ENCODE results near the gene TMPRSS6. TPM values are rescaled to one million over a fixed set of nuclear protein-coding genes. Genes with fewer than 3 reads are reported as not detected.

Gene TMPRSS6
- total RNA-seq, 1 donor from 2014 or later = not detected

- Histone ChIP-seq H3K27me3 (ENCODE audit: low read depth) (peaks cover 77% of the 10 kb centered on the region), H3K27ac (replicated peaks) (no peak overlapping the region)
- no peak for DNase-seq
Observed at GRCh38 chr22:37138849-37139561, 29.5 kb upstream of the TMPRSS6 start.

DNA sequence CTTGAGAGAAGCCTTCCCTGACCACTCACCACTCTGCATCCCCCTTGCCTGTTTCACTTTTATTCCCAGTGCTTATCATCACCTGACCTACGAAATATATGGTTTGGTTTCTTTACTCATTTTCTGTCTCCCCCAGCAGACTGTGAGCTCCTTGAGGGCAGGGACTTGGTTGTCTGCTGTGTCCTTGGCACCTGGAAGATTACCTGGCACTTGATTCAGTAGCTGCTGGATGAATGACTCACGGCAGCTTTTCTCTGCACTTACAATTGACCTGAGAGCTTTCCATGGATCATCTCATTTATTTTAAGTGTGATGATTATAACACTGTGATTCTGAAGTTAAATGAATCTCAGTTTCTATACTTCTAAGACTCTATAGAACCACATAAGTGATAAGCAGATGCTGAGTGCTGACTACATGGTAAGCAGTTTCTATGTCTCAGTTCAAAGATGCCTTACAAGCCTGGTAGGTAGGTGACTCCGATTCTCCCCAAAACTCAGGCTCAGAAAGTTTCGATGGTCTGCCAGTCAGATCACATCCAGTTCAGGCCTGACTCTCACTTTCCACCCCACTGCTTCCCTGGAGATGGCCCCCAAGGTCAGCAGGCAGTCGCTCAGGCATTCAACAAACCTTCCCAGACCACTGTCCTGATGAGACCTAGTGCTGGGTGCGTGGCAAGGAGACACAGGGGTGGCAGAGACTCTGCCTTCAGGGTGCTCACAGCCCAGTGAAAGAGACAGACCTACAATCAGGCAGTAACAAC lies 28.6 kb upstream of the TMPRSS6 start:
- Histone ChIP-seq H3K27ac (replicated peaks) (no peak overlapping the region), H3K4me1 (no peaks in the 10 kb centered on the region), H3K36me3 (no peaks in the 10 kb centered on the region), H3K9me3 (replicated peaks) (no peaks in the 10 kb centered on the region), H3K4me3 (no peak overlapping the region), H3K27me3 (ENCODE audit: low read depth) (peaks cover 72% of the 10 kb centered on the region)
- DNase-seq = no peak
- TF ChIP-seq CTCF (IDR thresholded peaks at IDR 0.05; ENCODE audit: borderline replicate concordance) = no peak
- intact Hi-C loops (cut with micrococcal nuclease) = no loop called here

More at GRCh38 chr22:37138849-37139561, 29.5 kb upstream of the TMPRSS6 start:
- no peak for TF ChIP-seq CTCF (IDR thresholded peaks at IDR 0.05; ENCODE audit: borderline replicate concordance)
- Histone ChIP-seq H3K4me1 (no peaks in the 10 kb centered on the region), H3K4me3 (no peak overlapping the region), H3K9me3 (replicated peaks) (no peaks in the 10 kb centered on the region), H3K36me3 (no peaks in the 10 kb centered on the region)
- intact Hi-C loops (cut with micrococcal nuclease) = no loop called here

DNA sequence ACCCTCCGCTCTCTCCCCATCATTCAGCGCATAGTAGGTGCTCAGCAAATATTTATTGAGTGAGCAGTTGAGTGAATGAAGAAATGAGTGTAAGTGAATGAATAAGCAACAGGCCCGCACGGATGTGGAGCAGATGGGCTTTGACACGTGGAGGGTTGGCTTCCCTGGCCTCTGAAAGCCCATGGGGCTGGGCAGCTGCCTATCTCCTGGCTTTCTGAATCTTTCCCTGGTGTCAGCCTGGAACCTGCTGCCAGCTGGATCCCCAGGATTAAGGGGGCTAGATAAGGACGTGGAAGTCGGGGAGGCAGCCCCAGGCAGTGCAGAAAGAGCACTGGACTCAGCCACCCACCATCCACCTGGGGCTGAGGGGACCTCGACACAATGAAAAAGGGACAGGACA lies 27.6 kb upstream of the TMPRSS6 start:
- no peak for DNase-seq
- Histone ChIP-seq H3K27ac (replicated peaks) (no peak overlapping the region), H3K36me3 (no peaks in the 10 kb centered on the region), H3K27me3 (ENCODE audit: low read depth) (peaks cover 67% of the 10 kb centered on the region), H3K4me1 (no peaks in the 10 kb centered on the region), H3K9me3 (replicated peaks) (no peaks in the 10 kb centered on the region), H3K4me3 (no peak overlapping the region)
- TF ChIP-seq CTCF (IDR thresholded peaks at IDR 0.05; ENCODE audit: borderline replicate concordance) = no peak
- intact Hi-C loops (cut with micrococcal nuclease) = no loop called here

GRCh38 chr22:37135023-37135422 lies 25.5 kb upstream of the TMPRSS6 start:
- Histone ChIP-seq H3K27me3 (ENCODE audit: low read depth) (peaks cover 69% of the 10 kb centered on the region), H3K4me1 (no peaks in the 10 kb centered on the region), H3K27ac (replicated peaks) (no peak overlapping the region), H3K4me3 (no peak overlapping the region), H3K9me3 (replicated peaks) (no peaks in the 10 kb centered on the region), H3K36me3 (no peaks in the 10 kb centered on the region)
- no peak for TF ChIP-seq CTCF (IDR thresholded peaks at IDR 0.05; ENCODE audit: borderline replicate concordance)
- intact Hi-C loops (cut with micrococcal nuclease) = no loop called here
- no peak for DNase-seq

GRCh38 chr22:37133304-37134018 lies 23.9 kb upstream of the TMPRSS6 start:
- no peak overlapping the region for H3K27ac ChIP-seq (replicated peaks)
- TF ChIP-seq CTCF (IDR thresholded peaks at IDR 0.05; ENCODE audit: borderline replicate concordance) = no peak
- peaks cover 75% of the 10 kb centered on the region for H3K27me3 ChIP-seq (ENCODE audit: low read depth)
- DNase-seq = no peak
- H3K4me1 ChIP-seq = no peaks in the 10 kb centered on the region
- no peaks in the 10 kb centered on the region for H3K36me3 ChIP-seq
- H3K9me3 ChIP-seq (replicated peaks) = no peaks in the 10 kb centered on the region
- intact Hi-C loops (cut with micrococcal nuclease) = no loop called here
- no peak overlapping the region for H3K4me3 ChIP-seq
